Activated B cell treated with CpG ODN at 0.5 μM for 24 hours (primary cell): ENCODE data around the gene MEDAG. TPM values are rescaled to one million over a fixed set of nuclear protein-coding genes. Genes with fewer than 3 reads are reported as not detected.

Source experiments
- ATAC-seq: fragments of 200-7000 bp; cut with Tn5 transposase; one replicate; pipeline ENCODE4 v1.10.0; 2021; ENCODE audit warnings: low read depth, mild to moderate bottlenecking, moderate library complexity
- CTCF ChIA-PET: fragments of 350-600 bp; sonication (Branson Sonifier 250); formaldehyde crosslinking; loops from one replicate; lab custom pipeline; 2021; ENCODE audit warnings: antibody characterized with exemption; lab: Charles Lee
- POLR2A ChIA-PET: fragments of 350-600 bp; sonication (Branson Sonifier 250); formaldehyde crosslinking; loops from one replicate; lab custom pipeline; 2021; ENCODE audit warnings: antibody characterized with exemption; lab: Charles Lee
- DNase-seq: peaks from one replicate; pipeline ENCODE4 v3.0.0; 2022
- H3K27ac Mint-ChIP-seq: one replicate; pipeline ENCODE4 v1.8.0; 2020; ENCODE audit warnings: mixed read lengths
- H3K27me3 Mint-ChIP-seq: one replicate; pipeline ENCODE4 v1.8.0; 2021; ENCODE audit warnings: mixed read lengths
- H3K36me3 Mint-ChIP-seq: one replicate; pipeline ENCODE4 v1.8.0; 2021; ENCODE audit warnings: low read depth, mixed read lengths
- H3K4me1 Mint-ChIP-seq: one replicate; pipeline ENCODE4 v1.8.0; 2021; ENCODE audit warnings: mixed read lengths
- H3K4me3 Mint-ChIP-seq: one replicate; pipeline ENCODE4 v1.8.0; 2020; ENCODE audit warnings: mild to moderate bottlenecking, mixed read lengths
- H3K9me3 Mint-ChIP-seq: one replicate; pipeline ENCODE4 v1.8.0; 2020; ENCODE audit warnings: mixed read lengths
- CTCF ChIP-seq: fragments of 200-600 bp; IDR thresholded peaks from one replicate; pipeline ENCODE4 v1.8.0; 2022; ENCODE audit warnings: antibody characterized with exemption, mild to moderate bottlenecking
- intact Hi-C: fragments of 100-400 bp; cut with micrococcal nuclease; formaldehyde crosslinking; loops from one replicate; pipeline ENCODE4 v1.15.1; 2024
- total RNA-seq: library from RNA; stranded (reverse); gene quantifications from 2 replicates; pipeline ENCODE4 v1.2.3, GENCODE V29; 2022

MEDAG gene
- total RNA-seq, 1 donor from 2014 or later: not detected

- Mint-ChIP-seq H3K9me3 (no peaks in the 10 kb centered on the region), H3K36me3 (no peaks in the 10 kb centered on the region), H3K4me3 (no peak overlapping the region), H3K4me1 (no peaks in the 10 kb centered on the region), H3K27me3 (peaks cover 20% of the 10 kb centered on the region), H3K27ac (no peak overlapping the region)
- ChIA-PET CTCF (no interaction called here), POLR2A (no interaction called here)
- DNase-seq (no peak), ATAC-seq (no peak)
- intact Hi-C loops: no loop called here
- TF ChIP-seq CTCF: no peak
Observed at GRCh38 chr13:30966101-30966500, 60.0 kb downstream of the MEDAG start.

- Mint-ChIP-seq H3K27me3 (peaks cover 23% of the 10 kb centered on the region), H3K36me3 (no peaks in the 10 kb centered on the region), H3K4me3 (no peak overlapping the region), H3K4me1 (no peaks in the 10 kb centered on the region), H3K27ac (no peak overlapping the region), H3K9me3 (no peaks in the 10 kb centered on the region)
- DNase-seq (no peak), ATAC-seq (no peak)
- ChIA-PET CTCF (interaction anchor here (0.6 kb wide), 1 partner anchor 43 kb away, joined by 3 read pairs; no protein-coding TSS in a partner anchor), POLR2A (no interaction called here)
- no peak for TF ChIP-seq CTCF
- intact Hi-C loops: no loop called here
Observed at GRCh38 chr13:30968846-30969245, 62.8 kb downstream of the MEDAG start.

- Mint-ChIP-seq H3K27ac (no peak overlapping the region), H3K4me1 (no peaks in the 10 kb centered on the region), H3K4me3 (no peak overlapping the region), H3K36me3 (no peaks in the 10 kb centered on the region), H3K9me3 (no peaks in the 10 kb centered on the region), H3K27me3 (peaks cover 16% of the 10 kb centered on the region)
- no peak for TF ChIP-seq CTCF
- ChIA-PET CTCF (no interaction called here), POLR2A (no interaction called here)
- intact Hi-C loops: no loop called here
- ATAC-seq: no peak
- no peak for DNase-seq
Observed at GRCh38 chr13:30971575-30971974, 65.5 kb downstream of the MEDAG start.

GRCh38 chr13:30972888-30973377 lies 66.9 kb downstream of the MEDAG start:
- Mint-ChIP-seq H3K27me3 (peaks cover 11% of the 10 kb centered on the region), H3K27ac (no peak overlapping the region), H3K4me3 (no peak overlapping the region), H3K9me3 (no peaks in the 10 kb centered on the region), H3K36me3 (no peaks in the 10 kb centered on the region), H3K4me1 (no peaks in the 10 kb centered on the region)
- ChIA-PET POLR2A (no interaction called here), CTCF (no interaction called here)
- DNase-seq (no peak), ATAC-seq (no peak)
- intact Hi-C loops: no loop called here
- no peak for TF ChIP-seq CTCF

GRCh38 chr13:30974350-30974749 lies 68.3 kb downstream of the MEDAG start:
- Mint-ChIP-seq H3K4me3 (no peak overlapping the region), H3K9me3 (no peaks in the 10 kb centered on the region), H3K36me3 (no peaks in the 10 kb centered on the region), H3K27me3 (peaks cover 12% of the 10 kb centered on the region), H3K4me1 (no peaks in the 10 kb centered on the region), H3K27ac (no peak overlapping the region)
- ChIA-PET CTCF (no interaction called here), POLR2A (no interaction called here)
- intact Hi-C loops: no loop called here
- DNase-seq (no peak), ATAC-seq (no peak)
- TF ChIP-seq CTCF: no peak

Other genes starting within 250 kb of the MEDAG start
- 59.7 and 66.4 TPM in 2 replicates for gene ALOX5AP, start 170.7 kb upstream of the MEDAG start, total RNA-seq
- gene TEX26, start 26.4 kb downstream of the MEDAG start, total RNA-seq: not detected in 2 replicates